H9 (cell line): Measurements from ENCODE around the gene SLC35A3. TPM values are rescaled to one million over a fixed set of nuclear protein-coding genes. Genes with fewer than 3 reads are reported as not detected.

Experiments used
- DNase-seq: peaks from one replicate; pipeline ENCODE4 v3.0.0-alpha.2; 2017
- H2AFZ ChIP-seq: one replicate; pipeline ENCODE4 v1.6.1; 2013; ENCODE audit warnings: mild to moderate bottlenecking, low read length, control low read depth, moderate library complexity
- H2AK5ac ChIP-seq: 2 replicates; pipeline ENCODE4 v1.6.1; 2013; ENCODE audit warnings: low read length, control low read depth, mixed read lengths; ENCODE audit not compliant: insufficient read length
- H2BK120ac ChIP-seq: one replicate; pipeline ENCODE4 v1.6.1; 2013; ENCODE audit warnings: low read depth, mild to moderate bottlenecking, low read length, control low read depth, inconsistent platforms; ENCODE audit not compliant: poor library complexity, severe bottlenecking
- H2BK12ac ChIP-seq: 2 replicates; pipeline ENCODE4 v1.6.1; 2013; ENCODE audit warnings: low read length, control low read depth, mixed read lengths, low read depth; ENCODE audit not compliant: insufficient read length
- H2BK15ac ChIP-seq: 2 replicates; pipeline ENCODE4 v1.6.1; 2013; ENCODE audit warnings: low read depth, low read length, control low read depth
- H2BK20ac ChIP-seq: one replicate; pipeline ENCODE4 v1.6.1; 2013; ENCODE audit warnings: low read depth, mild to moderate bottlenecking, low read length, control low read depth, inconsistent platforms; ENCODE audit not compliant: poor library complexity, severe bottlenecking
- H2BK5ac ChIP-seq: 2 replicates; pipeline ENCODE4 v1.6.1; 2013; ENCODE audit warnings: low read length, control low read depth, mixed read lengths; ENCODE audit not compliant: insufficient read length
- H3K14ac ChIP-seq: 2 replicates; pipeline ENCODE4 v1.6.1; 2013; ENCODE audit warnings: low read length, control low read depth; ENCODE audit not compliant: insufficient read depth
- H3K18ac ChIP-seq: 2 replicates; pipeline ENCODE4 v1.6.1; 2013; ENCODE audit warnings: low read depth, mild to moderate bottlenecking, mixed read lengths, low read length, control low read depth; ENCODE audit not compliant: insufficient read length
- H3K23ac ChIP-seq: 2 replicates; pipeline ENCODE4 v1.6.1; 2013; ENCODE audit warnings: low read length, control low read depth, mixed read lengths, low read depth; ENCODE audit not compliant: insufficient read length
- H3K23me2 ChIP-seq: 2 replicates; pipeline ENCODE4 v1.6.1; 2013; ENCODE audit warnings: low read depth, mild to moderate bottlenecking, mixed read lengths, low read length, control low read depth; ENCODE audit not compliant: insufficient read length, poor library complexity, severe bottlenecking
- H3K27ac ChIP-seq: 2 replicates; pipeline ENCODE4 v1.5.1; 2013; ENCODE audit warnings: low read length, control low read depth, mixed read lengths, low read depth; ENCODE audit not compliant: insufficient read length
- H3K27me3 ChIP-seq: 2 replicates; pipeline ENCODE4 v1.6.1; 2013; ENCODE audit warnings: low read length, control low read depth, inconsistent platforms; ENCODE audit not compliant: insufficient read depth
- H3K4ac ChIP-seq: 2 replicates; pipeline ENCODE4 v1.6.1; 2013; ENCODE audit warnings: low read depth, mild to moderate bottlenecking, control low read depth, inconsistent platforms, low read length, moderate library complexity
- H3K4me1 ChIP-seq: 2 replicates; pipeline ENCODE4 v1.6.1; 2013; ENCODE audit warnings: low read length, control low read depth, inconsistent platforms; ENCODE audit not compliant: insufficient read depth
- H3K4me2 ChIP-seq: 2 replicates; pipeline ENCODE4 v1.6.1; 2013; ENCODE audit warnings: low read length, control low read depth, mixed read lengths; ENCODE audit not compliant: insufficient read length, insufficient read depth
- H3K56ac ChIP-seq: 2 replicates; pipeline ENCODE4 v1.6.1; 2013; ENCODE audit warnings: low read depth, mild to moderate bottlenecking, mixed read lengths, low read length, control low read depth; ENCODE audit not compliant: insufficient read length
- H3K79me1 ChIP-seq: 2 replicates; pipeline ENCODE4 v1.6.1; 2013; ENCODE audit warnings: low read depth, mild to moderate bottlenecking, moderate library complexity, low read length, control low read depth, inconsistent platforms; ENCODE audit not compliant: insufficient read depth, poor library complexity, severe bottlenecking
- H3K79me2 ChIP-seq: 2 replicates; pipeline ENCODE4 v1.6.1; 2013; ENCODE audit warnings: low read length, control low read depth, inconsistent platforms; ENCODE audit not compliant: insufficient read depth
- H3K9ac ChIP-seq: 2 replicates; pipeline ENCODE4 v1.6.1; 2013; ENCODE audit warnings: low read length, control low read depth, mixed read lengths; ENCODE audit not compliant: insufficient read length; ENCODE audit errors: extremely low read depth
- H3K9me3 ChIP-seq: one replicate; pipeline ENCODE4 v1.6.1; 2013; ENCODE audit warnings: low read depth, low read length, inconsistent platforms; ENCODE audit not compliant: control insufficient read depth
- H3T11ph ChIP-seq: one replicate; pipeline ENCODE4 v1.6.1; 2013; ENCODE audit warnings: mild to moderate bottlenecking, low read length, control low read depth, inconsistent platforms
- H4K20me1 ChIP-seq: one replicate; pipeline ENCODE4 v1.6.1; 2013; ENCODE audit not compliant: control insufficient read depth, insufficient read length, insufficient read depth
- H4K5ac ChIP-seq: 2 replicates; pipeline ENCODE4 v1.6.1; 2013; ENCODE audit warnings: low read depth, mild to moderate bottlenecking, mixed read lengths, low read length, control low read depth; ENCODE audit not compliant: insufficient read length
- H4K8ac ChIP-seq: replicated peaks from 2 replicates; pipeline ENCODE4 v1.6.1; 2013; ENCODE audit warnings: low read length, control low read depth, mixed read lengths, low read depth; ENCODE audit not compliant: insufficient read length
- H4K91ac ChIP-seq: 2 replicates; pipeline ENCODE4 v1.6.1; 2013; ENCODE audit warnings: low read depth, mild to moderate bottlenecking, moderate library complexity, mixed read lengths, low read length, control low read depth; ENCODE audit not compliant: insufficient read length
- H3K27ac Mint-ChIP-seq, 3 experiments: 2 replicates in 2 of 3; 3 replicates in 1 of 3; pipeline ENCODE4 v1.8.0; 2020 to 2021; ENCODE audit warnings: mixed read lengths in 3 of 3, mild to moderate bottlenecking in 1 of 3, moderate library complexity in 1 of 3
- H3K27me3 Mint-ChIP-seq: 2 replicates; pipeline ENCODE4 v1.8.0; 2021; ENCODE audit warnings: low read depth, mild to moderate bottlenecking, moderate library complexity, mixed read lengths
- H3K36me3 Mint-ChIP-seq, 3 experiments: 2 replicates in 2 of 3; 3 replicates in 1 of 3; pipeline ENCODE4 v1.8.0; 2020 to 2021; ENCODE audit warnings: low read depth in 3 of 3, mixed read lengths in 3 of 3; ENCODE audit not compliant: insufficient read depth in 1 of 3
- H3K4me1 Mint-ChIP-seq, 2 experiments: 2 replicates each; pipeline ENCODE4 v1.8.0; 2020; ENCODE audit warnings: mixed read lengths in 2 of 2
- H3K4me3 Mint-ChIP-seq, 2 experiments: 2 replicates in 1 of 2; 3 replicates in 1 of 2; pipeline ENCODE4 v1.8.0; 2020 to 2021; ENCODE audit warnings: mild to moderate bottlenecking in 2 of 2, mixed read lengths in 2 of 2, moderate library complexity in 1 of 2
- H3K9me3 Mint-ChIP-seq, 2 experiments: 2 replicates in 1 of 2; 3 replicates in 1 of 2; pipeline ENCODE4 v1.8.0; 2020; ENCODE audit warnings: mild to moderate bottlenecking in 2 of 2, mixed read lengths in 2 of 2, moderate library complexity in 1 of 2
- CTCF ChIP-seq: fragments of 200-600 bp; sonication (generic); conservative IDR thresholded peaks from 3 replicates; pipeline ENCODE4 v1.8.0; 2021; ENCODE audit warnings: antibody characterized with exemption, mild to moderate bottlenecking
- WGBS: extraction: QIAGEN DNeasy Blood & Tissue Kit; methylation state at CpG from one replicate; pipeline ENCODE4 v1.1.7; 2013; ENCODE audit warnings: missing lambda C conversion rate, low lambda C conversion rate, mixed read lengths; ENCODE audit not compliant: insufficient read length; ENCODE audit errors: extremely low coverage; 5-methylcytosine and 5-hydroxymethylcytosine counted together
- total RNA-seq: library from RNA; stranded (reverse); gene quantifications from 2 replicates; pipeline ENCODE4 v1.2.1, GENCODE V29; 2021

Gene SLC35A3
- total RNA-seq, 1 experiment from 2014 or later = 15.1 TPM

- Histone ChIP-seq H3K56ac (no peak overlapping the region), H2BK120ac (no peak overlapping the region), H4K20me1 (no peaks in the 10 kb centered on the region), H3K79me2 (no peaks in the 10 kb centered on the region), H2BK12ac (no peak overlapping the region), H2BK20ac (no peak overlapping the region), H3K9ac (no peak overlapping the region), H3K23me2 (no peaks in the 10 kb centered on the region), H3K27me3 (no peaks in the 10 kb centered on the region), H2AK5ac (no peak overlapping the region), H3K79me1 (no peaks in the 10 kb centered on the region), H4K5ac (no peak overlapping the region), H4K8ac (no peak overlapping the region), H3K4me1 (no peaks in the 10 kb centered on the region), H4K91ac (no peak overlapping the region), H3K23ac (no peak overlapping the region), H3K18ac (no peak overlapping the region), H2BK15ac (no peak overlapping the region), H3K4me2 (no peak overlapping the region), H3K4ac (no peak overlapping the region), H3K27ac (no peak overlapping the region), H3K9me3 (no peaks in the 10 kb centered on the region), H2AFZ (no peak overlapping the region), H3K14ac (no peak overlapping the region), H2BK5ac (no peak overlapping the region), H3T11ph (no peak overlapping the region)
- DNase-seq = no peak
- H3K27me3 Mint-ChIP-seq = no peaks in the 10 kb centered on the region
- no CpG with 5 or more reads among the region's 3 CpGs for WGBS
- TF ChIP-seq CTCF = no peak
- peaks cover 0 to under 1% (median 0%) of the 10 kb centered on the region in 3 experiments; a peak in 1 of 7 replicates for H3K36me3 Mint-ChIP-seq
- 0 out of 4 replicates have a peak, but pooled peaks cover 0 to 3% of the 10 kb centered on the region in 2 experiments for H3K4me1 Mint-ChIP-seq
- H3K27ac Mint-ChIP-seq = no peak overlapping the region; a peak in 1 of 7 replicates
- H3K4me3 Mint-ChIP-seq = no peak overlapping the region
- H3K9me3 Mint-ChIP-seq = no peaks in the 10 kb centered on the region
Measured at GRCh38 chr1:99950486-99950885, 19.3 kb upstream of the SLC35A3 start.
